H9 (cell line): ENCODE results near the gene PIK3R5. TPM values are rescaled to one million over a fixed set of nuclear protein-coding genes. Genes with fewer than 3 reads are reported as not detected.

ENCODE experiments used
- DNase-seq: peaks from one replicate; pipeline ENCODE4 v3.0.0-alpha.2; 2017
- H2AFZ ChIP-seq: one replicate; pipeline ENCODE4 v1.6.1; 2013; ENCODE audit warnings: mild to moderate bottlenecking, low read length, control low read depth, moderate library complexity
- H2AK5ac ChIP-seq: 2 replicates; pipeline ENCODE4 v1.6.1; 2013; ENCODE audit warnings: low read length, control low read depth, mixed read lengths; ENCODE audit not compliant: insufficient read length
- H2BK120ac ChIP-seq: one replicate; pipeline ENCODE4 v1.6.1; 2013; ENCODE audit warnings: low read depth, mild to moderate bottlenecking, low read length, control low read depth, inconsistent platforms; ENCODE audit not compliant: poor library complexity, severe bottlenecking
- H2BK12ac ChIP-seq: 2 replicates; pipeline ENCODE4 v1.6.1; 2013; ENCODE audit warnings: low read length, control low read depth, mixed read lengths, low read depth; ENCODE audit not compliant: insufficient read length
- H2BK15ac ChIP-seq: 2 replicates; pipeline ENCODE4 v1.6.1; 2013; ENCODE audit warnings: low read depth, low read length, control low read depth
- H2BK20ac ChIP-seq: one replicate; pipeline ENCODE4 v1.6.1; 2013; ENCODE audit warnings: low read depth, mild to moderate bottlenecking, low read length, control low read depth, inconsistent platforms; ENCODE audit not compliant: poor library complexity, severe bottlenecking
- H2BK5ac ChIP-seq: 2 replicates; pipeline ENCODE4 v1.6.1; 2013; ENCODE audit warnings: low read length, control low read depth, mixed read lengths; ENCODE audit not compliant: insufficient read length
- H3K14ac ChIP-seq: 2 replicates; pipeline ENCODE4 v1.6.1; 2013; ENCODE audit warnings: low read length, control low read depth; ENCODE audit not compliant: insufficient read depth
- H3K18ac ChIP-seq: 2 replicates; pipeline ENCODE4 v1.6.1; 2013; ENCODE audit warnings: low read depth, mild to moderate bottlenecking, mixed read lengths, low read length, control low read depth; ENCODE audit not compliant: insufficient read length
- H3K23ac ChIP-seq: 2 replicates; pipeline ENCODE4 v1.6.1; 2013; ENCODE audit warnings: low read length, control low read depth, mixed read lengths, low read depth; ENCODE audit not compliant: insufficient read length
- H3K23me2 ChIP-seq: 2 replicates; pipeline ENCODE4 v1.6.1; 2013; ENCODE audit warnings: low read depth, mild to moderate bottlenecking, mixed read lengths, low read length, control low read depth; ENCODE audit not compliant: insufficient read length, poor library complexity, severe bottlenecking
- H3K27ac ChIP-seq: 2 replicates; pipeline ENCODE4 v1.5.1; 2013; ENCODE audit warnings: low read length, control low read depth, mixed read lengths, low read depth; ENCODE audit not compliant: insufficient read length
- H3K27me3 ChIP-seq: 2 replicates; pipeline ENCODE4 v1.6.1; 2013; ENCODE audit warnings: low read length, control low read depth, inconsistent platforms; ENCODE audit not compliant: insufficient read depth
- H3K4ac ChIP-seq: 2 replicates; pipeline ENCODE4 v1.6.1; 2013; ENCODE audit warnings: low read depth, mild to moderate bottlenecking, control low read depth, inconsistent platforms, low read length, moderate library complexity
- H3K4me1 ChIP-seq: 2 replicates; pipeline ENCODE4 v1.6.1; 2013; ENCODE audit warnings: low read length, control low read depth, inconsistent platforms; ENCODE audit not compliant: insufficient read depth
- H3K4me2 ChIP-seq: 2 replicates; pipeline ENCODE4 v1.6.1; 2013; ENCODE audit warnings: low read length, control low read depth, mixed read lengths; ENCODE audit not compliant: insufficient read length, insufficient read depth
- H3K56ac ChIP-seq: 2 replicates; pipeline ENCODE4 v1.6.1; 2013; ENCODE audit warnings: low read depth, mild to moderate bottlenecking, mixed read lengths, low read length, control low read depth; ENCODE audit not compliant: insufficient read length
- H3K79me1 ChIP-seq: 2 replicates; pipeline ENCODE4 v1.6.1; 2013; ENCODE audit warnings: low read depth, mild to moderate bottlenecking, moderate library complexity, low read length, control low read depth, inconsistent platforms; ENCODE audit not compliant: insufficient read depth, poor library complexity, severe bottlenecking
- H3K79me2 ChIP-seq: 2 replicates; pipeline ENCODE4 v1.6.1; 2013; ENCODE audit warnings: low read length, control low read depth, inconsistent platforms; ENCODE audit not compliant: insufficient read depth
- H3K9ac ChIP-seq: 2 replicates; pipeline ENCODE4 v1.6.1; 2013; ENCODE audit warnings: low read length, control low read depth, mixed read lengths; ENCODE audit not compliant: insufficient read length; ENCODE audit errors: extremely low read depth
- H3K9me3 ChIP-seq: one replicate; pipeline ENCODE4 v1.6.1; 2013; ENCODE audit warnings: low read depth, low read length, inconsistent platforms; ENCODE audit not compliant: control insufficient read depth
- H3T11ph ChIP-seq: one replicate; pipeline ENCODE4 v1.6.1; 2013; ENCODE audit warnings: mild to moderate bottlenecking, low read length, control low read depth, inconsistent platforms
- H4K20me1 ChIP-seq: one replicate; pipeline ENCODE4 v1.6.1; 2013; ENCODE audit not compliant: control insufficient read depth, insufficient read length, insufficient read depth
- H4K5ac ChIP-seq: 2 replicates; pipeline ENCODE4 v1.6.1; 2013; ENCODE audit warnings: low read depth, mild to moderate bottlenecking, mixed read lengths, low read length, control low read depth; ENCODE audit not compliant: insufficient read length
- H4K8ac ChIP-seq: replicated peaks from 2 replicates; pipeline ENCODE4 v1.6.1; 2013; ENCODE audit warnings: low read length, control low read depth, mixed read lengths, low read depth; ENCODE audit not compliant: insufficient read length
- H4K91ac ChIP-seq: 2 replicates; pipeline ENCODE4 v1.6.1; 2013; ENCODE audit warnings: low read depth, mild to moderate bottlenecking, moderate library complexity, mixed read lengths, low read length, control low read depth; ENCODE audit not compliant: insufficient read length
- H3K27ac Mint-ChIP-seq, 3 experiments: 2 replicates in 2 of 3; 3 replicates in 1 of 3; pipeline ENCODE4 v1.8.0; 2020 to 2021; ENCODE audit warnings: mixed read lengths in 3 of 3, mild to moderate bottlenecking in 1 of 3, moderate library complexity in 1 of 3
- H3K27me3 Mint-ChIP-seq: 2 replicates; pipeline ENCODE4 v1.8.0; 2021; ENCODE audit warnings: low read depth, mild to moderate bottlenecking, moderate library complexity, mixed read lengths
- H3K36me3 Mint-ChIP-seq, 3 experiments: 2 replicates in 2 of 3; 3 replicates in 1 of 3; pipeline ENCODE4 v1.8.0; 2020 to 2021; ENCODE audit warnings: low read depth in 3 of 3, mixed read lengths in 3 of 3; ENCODE audit not compliant: insufficient read depth in 1 of 3
- H3K4me1 Mint-ChIP-seq, 2 experiments: 2 replicates each; pipeline ENCODE4 v1.8.0; 2020; ENCODE audit warnings: mixed read lengths in 2 of 2
- H3K4me3 Mint-ChIP-seq, 2 experiments: 2 replicates in 1 of 2; 3 replicates in 1 of 2; pipeline ENCODE4 v1.8.0; 2020 to 2021; ENCODE audit warnings: mild to moderate bottlenecking in 2 of 2, mixed read lengths in 2 of 2, moderate library complexity in 1 of 2
- H3K9me3 Mint-ChIP-seq, 2 experiments: 2 replicates in 1 of 2; 3 replicates in 1 of 2; pipeline ENCODE4 v1.8.0; 2020; ENCODE audit warnings: mild to moderate bottlenecking in 2 of 2, mixed read lengths in 2 of 2, moderate library complexity in 1 of 2
- CTCF ChIP-seq: fragments of 200-600 bp; sonication (generic); conservative IDR thresholded peaks from 3 replicates; pipeline ENCODE4 v1.8.0; 2021; ENCODE audit warnings: antibody characterized with exemption, mild to moderate bottlenecking
- WGBS: extraction: QIAGEN DNeasy Blood & Tissue Kit; methylation state at CpG from one replicate; pipeline ENCODE4 v1.1.7; 2013; ENCODE audit warnings: missing lambda C conversion rate, low lambda C conversion rate, mixed read lengths; ENCODE audit not compliant: insufficient read length; ENCODE audit errors: extremely low coverage; 5-methylcytosine and 5-hydroxymethylcytosine counted together
- total RNA-seq: library from RNA; stranded (reverse); gene quantifications from 2 replicates; pipeline ENCODE4 v1.2.1, GENCODE V29; 2021

The PIK3R5 gene
- total RNA-seq, 1 experiment from 2014 or later: 1.4 TPM

GRCh38 chr17:8865385-8865784, 100.1 kb downstream of the PIK3R5 start:
- Mint-ChIP-seq H3K4me1 (no peaks in the 10 kb centered on the region; a peak in 1 of 4 replicates), H3K4me3 (no peak overlapping the region), H3K9me3 (no peaks in the 10 kb centered on the region), H3K27me3 (peaks cover 11% of the 10 kb centered on the region), H3K36me3 (no peaks in the 10 kb centered on the region; a peak in 1 of 7 replicates), H3K27ac (no peak overlapping the region)
- no peak overlapping the region for H3K23ac ChIP-seq
- H3K9me3 ChIP-seq: no peaks in the 10 kb centered on the region
- no peak overlapping the region for H4K5ac ChIP-seq
- no peak overlapping the region for H2BK20ac ChIP-seq
- no peak overlapping the region for H2BK120ac ChIP-seq
- H2BK15ac ChIP-seq: no peak overlapping the region
- no peak overlapping the region for H3K27ac ChIP-seq
- no peak for TF ChIP-seq CTCF
- no peak overlapping the region for H3T11ph ChIP-seq
- H3K14ac ChIP-seq: no peak overlapping the region
- no peaks in the 10 kb centered on the region for H3K79me2 ChIP-seq
- DNase-seq: peak; percentile 24
- no peak overlapping the region for H4K8ac ChIP-seq
- no CpG with 5 or more reads among the region's 6 CpGs for WGBS
- no peak overlapping the region for H3K18ac ChIP-seq
- no peak overlapping the region for H3K4ac ChIP-seq
- no peaks in the 10 kb centered on the region for H3K27me3 ChIP-seq
- H3K56ac ChIP-seq: no peak overlapping the region
- no peak overlapping the region for H2BK5ac ChIP-seq
- no peak overlapping the region for H2BK12ac ChIP-seq
- H3K79me1 ChIP-seq: no peaks in the 10 kb centered on the region
- H2AFZ ChIP-seq: no peak overlapping the region
- no peaks in the 10 kb centered on the region for H4K20me1 ChIP-seq
- no peaks in the 10 kb centered on the region for H3K4me1 ChIP-seq
- no peak overlapping the region for H3K9ac ChIP-seq
- no peak overlapping the region for H4K91ac ChIP-seq
- H2AK5ac ChIP-seq: no peak overlapping the region
- no peaks in the 10 kb centered on the region for H3K23me2 ChIP-seq
- H3K4me2 ChIP-seq: no peak overlapping the region
